Vagina (tissue), 2 donors: ENCODE measurements around the gene KCNH4.

Experiments used
- POLR2A ChIP-seq, 2 donors: fragments of 450-650 bp; IDR thresholded peaks; one replicate each; pipeline ENCODE4 v1.6.1; 2017; ENCODE audit warnings: antibody characterized with exemption in 2 of 2, mild to moderate bottlenecking in 2 of 2, moderate library complexity in 2 of 2
- POLR2AphosphoS5 ChIP-seq, 2 donors: sonication (generic); formaldehyde crosslinking; IDR thresholded peaks; one replicate each; pipeline ENCODE4 v1.9.0; 2017; ENCODE audit warnings: antibody characterized with exemption in 2 of 2, mild to moderate bottlenecking in 2 of 2, low read depth in 1 of 2; ENCODE audit not compliant: insufficient read depth in 1 of 2
- TF ChIP-seq, protein P1 (sequence below), 3 experiments: fragments of 450-650 bp in 2 of 3; fragments of 200-600 bp in 1 of 3; sonication (generic) in 1 of 3; IDR thresholded peaks; one replicate each; pipeline ENCODE4 v1.5.1; 2017 to 2019; ENCODE audit warnings: antibody characterized with exemption in 3 of 3, mild to moderate bottlenecking in 2 of 3, moderate library complexity in 2 of 3

- TF ChIP-seq POLR2A (IDR thresholded peaks at IDR 0.05) (no peak), POLR2AphosphoS5 (IDR thresholded peaks at IDR 0.05; ENCODE audit: insufficient read depth in 1 of 2, low read depth in 1 of 2) (peak in 1 of 2 donors; percentile 33)
- TF ChIP-seq, protein P1, sequence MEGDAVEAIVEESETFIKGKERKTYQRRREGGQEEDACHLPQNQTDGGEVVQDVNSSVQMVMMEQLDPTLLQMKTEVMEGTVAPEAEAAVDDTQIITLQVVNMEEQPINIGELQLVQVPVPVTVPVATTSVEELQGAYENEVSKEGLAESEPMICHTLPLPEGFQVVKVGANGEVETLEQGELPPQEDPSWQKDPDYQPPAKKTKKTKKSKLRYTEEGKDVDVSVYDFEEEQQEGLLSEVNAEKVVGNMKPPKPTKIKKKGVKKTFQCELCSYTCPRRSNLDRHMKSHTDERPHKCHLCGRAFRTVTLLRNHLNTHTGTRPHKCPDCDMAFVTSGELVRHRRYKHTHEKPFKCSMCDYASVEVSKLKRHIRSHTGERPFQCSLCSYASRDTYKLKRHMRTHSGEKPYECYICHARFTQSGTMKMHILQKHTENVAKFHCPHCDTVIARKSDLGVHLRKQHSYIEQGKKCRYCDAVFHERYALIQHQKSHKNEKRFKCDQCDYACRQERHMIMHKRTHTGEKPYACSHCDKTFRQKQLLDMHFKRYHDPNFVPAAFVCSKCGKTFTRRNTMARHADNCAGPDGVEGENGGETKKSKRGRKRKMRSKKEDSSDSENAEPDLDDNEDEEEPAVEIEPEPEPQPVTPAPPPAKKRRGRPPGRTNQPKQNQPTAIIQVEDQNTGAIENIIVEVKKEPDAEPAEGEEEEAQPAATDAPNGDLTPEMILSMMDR (IDR thresholded peaks at IDR 0.05): peak in 2 of 3 experiments; percentile 18 to 77
These were observed 3.1 kb upstream of the KCNH4 start for GRCh38 chr17:42183741-42184711.
